GM12865 (cell line): ENCODE data around the gene NOL4.

Source experiments
- DNase-seq: peaks from one replicate; pipeline ENCODE4 v3.0.0; 2010; ENCODE audit warnings: low read depth
- H3K4me3 ChIP-seq: 2 replicates; pipeline ENCODE4 v1.5.1; 2011; ENCODE audit warnings: mild to moderate bottlenecking, low read depth, low read length, control low read depth
- TF ChIP-seq, protein P1 (sequence below): IDR thresholded peaks from 2 replicates; pipeline ENCODE4 v1.5.1; 2011; ENCODE audit warnings: low read length, control low read depth, low read depth, inconsistent platforms; ENCODE audit not compliant: insufficient read depth; ENCODE audit errors: missing control alignments

The NOL4 gene

DNA sequence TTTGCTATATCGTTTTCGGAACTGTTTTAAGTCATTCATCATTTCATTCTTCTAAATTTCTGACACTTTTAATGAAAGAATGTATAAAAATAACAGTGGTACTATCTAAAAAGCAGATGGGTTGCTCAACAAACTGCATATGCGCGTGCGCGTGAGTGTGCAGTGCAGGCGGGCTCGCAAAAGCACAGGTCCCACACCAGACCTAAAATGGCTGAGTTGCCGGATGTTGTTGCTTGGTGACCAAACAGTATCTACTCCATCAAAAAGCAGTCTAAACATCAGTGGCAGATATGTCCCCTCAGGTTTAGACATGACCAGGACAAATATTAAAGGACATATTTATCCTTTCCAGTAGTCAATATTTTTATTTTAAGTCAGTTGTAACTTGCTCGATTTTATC, 5.1 kb downstream of the NOL4 start:
- DNase-seq, result no peak
- TF ChIP-seq, protein P1, sequence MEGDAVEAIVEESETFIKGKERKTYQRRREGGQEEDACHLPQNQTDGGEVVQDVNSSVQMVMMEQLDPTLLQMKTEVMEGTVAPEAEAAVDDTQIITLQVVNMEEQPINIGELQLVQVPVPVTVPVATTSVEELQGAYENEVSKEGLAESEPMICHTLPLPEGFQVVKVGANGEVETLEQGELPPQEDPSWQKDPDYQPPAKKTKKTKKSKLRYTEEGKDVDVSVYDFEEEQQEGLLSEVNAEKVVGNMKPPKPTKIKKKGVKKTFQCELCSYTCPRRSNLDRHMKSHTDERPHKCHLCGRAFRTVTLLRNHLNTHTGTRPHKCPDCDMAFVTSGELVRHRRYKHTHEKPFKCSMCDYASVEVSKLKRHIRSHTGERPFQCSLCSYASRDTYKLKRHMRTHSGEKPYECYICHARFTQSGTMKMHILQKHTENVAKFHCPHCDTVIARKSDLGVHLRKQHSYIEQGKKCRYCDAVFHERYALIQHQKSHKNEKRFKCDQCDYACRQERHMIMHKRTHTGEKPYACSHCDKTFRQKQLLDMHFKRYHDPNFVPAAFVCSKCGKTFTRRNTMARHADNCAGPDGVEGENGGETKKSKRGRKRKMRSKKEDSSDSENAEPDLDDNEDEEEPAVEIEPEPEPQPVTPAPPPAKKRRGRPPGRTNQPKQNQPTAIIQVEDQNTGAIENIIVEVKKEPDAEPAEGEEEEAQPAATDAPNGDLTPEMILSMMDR, result no peak
- no peak overlapping the region for H3K4me3 ChIP-seq

DNA sequence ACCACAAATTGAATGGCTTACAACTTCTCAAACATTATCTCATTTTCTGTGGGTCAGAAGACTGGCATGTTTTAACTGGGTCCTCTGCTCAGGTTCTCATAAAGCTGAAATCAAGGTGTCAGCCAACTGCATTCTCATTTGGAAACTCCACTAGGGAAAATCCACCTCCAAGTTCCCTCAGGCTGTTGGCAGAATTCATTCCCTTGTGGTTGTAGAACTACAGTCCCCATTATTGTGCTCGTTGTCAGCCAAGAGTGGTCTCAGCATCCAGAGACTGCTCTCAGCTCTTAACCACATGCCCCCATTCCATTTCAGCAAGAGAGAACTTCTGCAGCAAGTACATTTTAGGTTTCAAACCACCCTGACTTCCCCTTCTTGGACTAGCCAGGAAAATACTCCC, 12.2 kb downstream of the NOL4 start:
- TF ChIP-seq, protein P1, result no peak
- H3K4me3 ChIP-seq, result no peak overlapping the region
- peak; percentile 21 for DNase-seq

DNA sequence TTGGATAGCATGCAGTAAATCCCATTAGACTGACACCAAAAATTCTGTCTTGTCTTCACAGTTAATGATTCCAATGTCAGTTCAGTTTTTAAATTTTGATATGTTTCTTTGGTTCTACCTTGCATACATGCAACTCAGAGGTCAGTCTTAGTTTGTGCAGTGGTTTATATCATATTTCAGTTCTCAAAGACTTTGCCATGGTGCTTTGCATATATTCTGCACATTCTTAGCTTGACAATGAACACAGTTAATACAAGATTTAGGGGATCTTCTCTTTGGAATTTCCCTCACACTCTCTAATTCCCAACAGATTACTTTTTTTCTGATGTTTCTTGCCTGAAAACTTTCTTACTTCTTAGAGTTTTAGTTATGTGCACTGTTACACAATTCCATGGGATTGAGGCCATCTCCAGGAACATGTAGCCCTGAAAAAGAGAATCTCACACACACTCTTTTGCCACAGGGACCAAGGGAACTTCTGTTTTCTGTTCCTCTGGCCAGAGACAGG, 17.3 kb downstream of the NOL4 start:
- peak; percentile 20 for DNase-seq
- TF ChIP-seq, protein P1, result no peak

DNA sequence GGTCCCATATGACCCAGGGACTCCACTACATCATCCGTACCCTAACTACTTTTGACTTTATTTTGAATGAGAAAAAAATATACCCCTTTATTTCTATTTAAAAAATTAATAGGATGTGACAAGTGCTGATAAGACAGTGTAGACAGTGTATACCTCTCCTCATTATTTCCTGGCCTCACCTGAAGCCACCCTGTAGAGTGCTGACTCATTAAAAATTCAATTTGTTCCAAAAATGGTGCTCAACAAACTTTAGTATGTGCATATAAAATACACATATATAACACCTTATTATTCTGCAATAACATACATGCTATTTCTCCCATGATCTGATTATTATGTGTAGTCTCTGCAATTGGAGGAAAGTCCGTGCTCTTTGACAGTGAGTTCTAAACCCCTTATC, 20.8 kb downstream of the NOL4 start:
- H3K4me3 ChIP-seq, result no peak overlapping the region
- DNase-seq, result no peak
- TF ChIP-seq, protein P1, result no peak

More for the DNA sequence above, 17.3 kb downstream of the NOL4 start:
- no peak overlapping the region for H3K4me3 ChIP-seq

DNA sequence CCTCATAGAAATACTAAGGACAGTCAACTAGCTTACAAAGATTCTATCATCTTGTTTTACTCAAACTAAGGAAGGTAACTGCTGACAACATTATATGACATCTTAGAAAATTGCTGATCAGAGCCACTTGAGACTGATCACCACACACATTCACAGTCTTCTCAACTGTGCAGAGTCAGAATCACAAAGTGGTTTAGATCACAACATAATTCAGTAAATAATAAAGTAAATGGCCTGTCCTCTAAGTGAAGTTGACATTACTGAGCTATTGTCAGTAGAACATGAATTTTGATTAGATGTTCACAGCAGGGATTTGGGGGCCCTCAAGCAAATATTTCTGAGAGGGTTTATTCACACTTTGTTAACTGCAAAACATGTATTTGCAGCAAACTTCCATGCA, 28.5 kb downstream of the NOL4 start:
- DNase-seq, result no peak
- TF ChIP-seq, protein P1, result no peak
- no peak overlapping the region for H3K4me3 ChIP-seq

DNA sequence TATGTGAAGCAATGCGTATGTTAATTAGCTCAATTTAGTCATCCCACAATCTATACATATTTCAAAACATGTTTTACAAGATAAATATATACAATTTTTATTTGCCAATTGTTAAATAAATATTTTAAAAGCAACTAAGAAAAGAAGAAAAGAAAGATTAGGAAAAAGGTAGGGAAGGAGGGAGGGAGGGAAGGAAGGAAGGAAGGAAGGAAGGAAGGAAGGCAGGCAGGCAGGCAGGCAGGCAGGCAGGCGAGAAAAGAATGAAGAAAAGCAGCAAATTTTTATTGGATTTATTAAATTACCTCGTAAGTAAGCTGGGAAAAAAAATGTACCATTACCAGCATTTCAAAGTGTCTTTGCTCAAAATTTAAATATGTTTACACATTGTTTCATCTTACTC, 30.5 kb downstream of the NOL4 start:
- H3K4me3 ChIP-seq, result no peak overlapping the region
- TF ChIP-seq, protein P1, result no peak
- DNase-seq, result no peak
